Measurements from ENCODE around the gene ELF1.

GRCh38 chr13:40897053-40897452 is 122.1 kb downstream of the ELF1 start:
- TF ChIP-seq, protein P1, sequence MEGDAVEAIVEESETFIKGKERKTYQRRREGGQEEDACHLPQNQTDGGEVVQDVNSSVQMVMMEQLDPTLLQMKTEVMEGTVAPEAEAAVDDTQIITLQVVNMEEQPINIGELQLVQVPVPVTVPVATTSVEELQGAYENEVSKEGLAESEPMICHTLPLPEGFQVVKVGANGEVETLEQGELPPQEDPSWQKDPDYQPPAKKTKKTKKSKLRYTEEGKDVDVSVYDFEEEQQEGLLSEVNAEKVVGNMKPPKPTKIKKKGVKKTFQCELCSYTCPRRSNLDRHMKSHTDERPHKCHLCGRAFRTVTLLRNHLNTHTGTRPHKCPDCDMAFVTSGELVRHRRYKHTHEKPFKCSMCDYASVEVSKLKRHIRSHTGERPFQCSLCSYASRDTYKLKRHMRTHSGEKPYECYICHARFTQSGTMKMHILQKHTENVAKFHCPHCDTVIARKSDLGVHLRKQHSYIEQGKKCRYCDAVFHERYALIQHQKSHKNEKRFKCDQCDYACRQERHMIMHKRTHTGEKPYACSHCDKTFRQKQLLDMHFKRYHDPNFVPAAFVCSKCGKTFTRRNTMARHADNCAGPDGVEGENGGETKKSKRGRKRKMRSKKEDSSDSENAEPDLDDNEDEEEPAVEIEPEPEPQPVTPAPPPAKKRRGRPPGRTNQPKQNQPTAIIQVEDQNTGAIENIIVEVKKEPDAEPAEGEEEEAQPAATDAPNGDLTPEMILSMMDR (IDR thresholded peaks at IDR 0.05) = no peak
- TF ChIP-seq POLR2A (IDR thresholded peaks at IDR 0.05) = no peak
